Epithelial cell of esophagus (primary cell): ENCODE results near the gene WDR7.

Source experiments
- DNase-seq: peaks from one replicate; pipeline ENCODE4 v3.0.0; 2010; ENCODE audit warnings: low read depth
- H3K4me3 ChIP-seq: 2 replicates; pipeline ENCODE4 v1.5.1; 2011; ENCODE audit warnings: mild to moderate bottlenecking, low read length, control low read depth
- TF ChIP-seq, protein P1 (sequence below): IDR thresholded peaks from 2 replicates; pipeline ENCODE4 v1.5.1; 2011; ENCODE audit warnings: low read depth, mild to moderate bottlenecking, low read length, control low read depth, inconsistent platforms; ENCODE audit not compliant: insufficient read depth; ENCODE audit errors: missing control alignments

The WDR7 gene

DNA sequence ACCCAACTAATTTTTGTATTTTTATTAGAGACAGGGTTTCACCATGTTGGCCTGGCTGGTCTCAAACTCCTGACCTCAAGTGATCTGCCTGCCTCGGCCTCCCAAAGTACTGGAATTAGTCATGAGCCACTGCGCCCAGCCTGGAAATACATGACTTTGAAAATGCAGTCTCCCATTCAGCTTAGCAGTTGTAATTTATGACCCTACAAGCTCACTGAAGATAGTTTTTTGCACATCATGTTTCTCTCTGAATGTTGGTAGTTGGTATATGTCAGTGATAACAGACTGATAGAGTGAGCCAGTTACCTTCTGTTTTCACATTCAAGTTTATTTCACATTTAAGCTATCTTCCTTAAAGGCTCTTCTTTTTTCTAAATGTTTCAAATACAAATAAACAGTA, 7.1 kb downstream of the WDR7 start:
- H3K4me3 ChIP-seq, result no peak overlapping the region
- TF ChIP-seq, protein P1, sequence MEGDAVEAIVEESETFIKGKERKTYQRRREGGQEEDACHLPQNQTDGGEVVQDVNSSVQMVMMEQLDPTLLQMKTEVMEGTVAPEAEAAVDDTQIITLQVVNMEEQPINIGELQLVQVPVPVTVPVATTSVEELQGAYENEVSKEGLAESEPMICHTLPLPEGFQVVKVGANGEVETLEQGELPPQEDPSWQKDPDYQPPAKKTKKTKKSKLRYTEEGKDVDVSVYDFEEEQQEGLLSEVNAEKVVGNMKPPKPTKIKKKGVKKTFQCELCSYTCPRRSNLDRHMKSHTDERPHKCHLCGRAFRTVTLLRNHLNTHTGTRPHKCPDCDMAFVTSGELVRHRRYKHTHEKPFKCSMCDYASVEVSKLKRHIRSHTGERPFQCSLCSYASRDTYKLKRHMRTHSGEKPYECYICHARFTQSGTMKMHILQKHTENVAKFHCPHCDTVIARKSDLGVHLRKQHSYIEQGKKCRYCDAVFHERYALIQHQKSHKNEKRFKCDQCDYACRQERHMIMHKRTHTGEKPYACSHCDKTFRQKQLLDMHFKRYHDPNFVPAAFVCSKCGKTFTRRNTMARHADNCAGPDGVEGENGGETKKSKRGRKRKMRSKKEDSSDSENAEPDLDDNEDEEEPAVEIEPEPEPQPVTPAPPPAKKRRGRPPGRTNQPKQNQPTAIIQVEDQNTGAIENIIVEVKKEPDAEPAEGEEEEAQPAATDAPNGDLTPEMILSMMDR, result no peak
- DNase-seq, result no peak

DNA sequence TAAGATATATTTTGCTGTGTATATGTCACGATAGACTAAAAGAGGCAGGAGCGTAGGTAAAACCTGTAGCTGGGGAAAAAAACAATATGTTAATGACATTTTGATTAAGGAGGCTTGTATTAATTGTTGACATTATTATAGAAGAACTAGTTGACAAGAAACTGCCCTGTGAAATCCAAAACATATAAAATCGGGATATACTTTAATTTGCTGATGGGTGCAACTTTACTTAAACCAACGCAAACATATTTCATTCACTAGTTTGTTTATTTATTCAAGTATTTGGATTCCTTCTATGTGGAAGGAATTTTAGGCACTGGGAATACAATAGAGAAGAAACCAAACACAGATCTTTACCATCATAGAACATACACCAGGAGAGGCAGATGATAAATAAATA, 8.0 kb downstream of the WDR7 start:
- no peak overlapping the region for H3K4me3 ChIP-seq
- DNase-seq, result no peak
- TF ChIP-seq, protein P1, result no peak

DNA sequence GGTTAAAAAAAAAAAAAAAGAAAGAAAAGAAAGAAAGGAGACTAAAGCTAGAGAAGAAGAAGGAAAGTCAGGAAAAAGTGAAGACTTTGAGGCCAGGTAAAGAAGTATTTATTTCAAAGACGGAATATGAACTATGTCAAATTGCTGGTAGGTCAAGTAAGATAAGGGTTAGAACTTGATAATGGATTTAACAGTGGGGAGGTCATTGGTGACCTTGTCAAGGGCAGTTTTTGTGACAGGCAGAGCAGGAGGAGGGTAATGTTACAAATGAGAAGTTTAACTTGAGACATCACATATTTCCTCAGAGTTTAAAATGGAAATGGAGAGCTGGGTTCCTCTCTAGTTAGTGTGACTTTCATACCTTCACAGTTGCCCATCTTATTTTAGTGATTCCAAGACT, 9.5 kb downstream of the WDR7 start:
- TF ChIP-seq, protein P1, result no peak
- H3K4me3 ChIP-seq, result no peak overlapping the region
- no peak for DNase-seq

DNA sequence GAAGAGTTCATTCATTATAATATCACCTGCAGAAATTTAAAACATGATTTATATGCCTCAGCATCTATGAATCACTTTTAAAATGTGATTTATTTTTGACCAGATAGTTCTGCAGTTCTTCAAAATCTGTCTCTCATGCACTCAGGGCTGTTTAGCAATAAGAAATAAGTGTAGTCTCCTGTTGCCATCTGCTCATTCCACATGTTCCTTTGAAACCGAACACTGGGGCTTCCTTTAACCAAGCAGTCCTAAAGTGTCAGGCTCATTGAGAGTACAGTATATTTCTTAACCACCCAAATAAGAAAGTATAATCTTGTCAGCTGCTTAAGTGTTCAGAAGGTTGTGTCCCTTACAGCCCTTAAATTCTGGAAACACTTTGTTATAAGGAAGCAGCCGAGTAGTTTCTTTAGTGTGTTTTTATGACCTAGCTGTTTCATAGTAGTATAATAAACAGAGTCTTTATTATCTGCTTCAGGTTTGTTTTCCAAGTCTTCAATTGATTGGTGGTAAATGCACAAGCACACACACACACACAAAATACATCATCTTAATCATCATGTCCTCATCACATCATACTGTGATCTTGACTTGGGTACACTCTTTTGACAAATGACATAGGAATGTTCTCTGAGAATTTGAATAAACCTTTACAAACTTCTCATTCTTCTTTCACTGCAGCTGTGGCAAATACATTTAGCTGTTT, 10.4 kb downstream of the WDR7 start:
- TF ChIP-seq, protein P1, result no peak
- DNase-seq, result no peak
- no peak overlapping the region for H3K4me3 ChIP-seq

DNA sequence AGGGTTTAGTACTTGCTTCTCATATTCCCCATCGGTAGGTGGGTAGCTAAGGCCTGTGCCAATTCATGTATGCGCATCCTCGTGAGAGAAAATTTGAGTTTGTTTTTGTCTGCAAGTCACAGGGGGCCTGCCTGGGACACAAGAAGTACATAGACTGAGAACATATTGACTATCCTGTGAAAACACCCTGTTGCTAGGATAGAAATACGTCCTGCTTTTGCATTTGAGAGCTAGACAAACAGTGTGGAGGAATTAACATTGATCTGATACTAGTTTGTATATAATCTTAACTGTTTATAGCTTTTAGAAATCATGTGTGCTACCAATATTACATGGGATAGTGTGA, 10.9 kb downstream of the WDR7 start:
- TF ChIP-seq, protein P1, result no peak
- H3K4me3 ChIP-seq, result no peak overlapping the region
- no peak for DNase-seq

DNA sequence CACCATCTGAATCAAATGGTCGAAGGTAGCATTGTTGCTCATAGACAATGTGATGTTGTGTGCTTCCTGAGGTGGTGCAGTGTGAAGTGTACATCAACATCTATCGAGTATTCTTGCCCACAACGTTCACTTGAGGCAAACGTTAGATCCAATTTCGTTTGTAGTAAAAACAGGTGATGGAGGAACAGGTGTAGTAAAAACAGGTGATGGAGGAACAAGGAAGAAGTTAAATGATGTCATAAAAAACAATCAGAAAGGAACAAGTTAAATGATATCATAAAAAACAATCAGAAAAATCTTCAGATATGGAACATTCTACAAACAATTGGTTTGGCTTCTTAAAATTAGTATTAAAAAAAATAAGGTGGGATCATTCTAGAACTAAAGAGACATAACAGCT, 11.3 kb downstream of the WDR7 start:
- TF ChIP-seq, protein P1, result no peak
- no peak overlapping the region for H3K4me3 ChIP-seq
- DNase-seq, result no peak

DNA sequence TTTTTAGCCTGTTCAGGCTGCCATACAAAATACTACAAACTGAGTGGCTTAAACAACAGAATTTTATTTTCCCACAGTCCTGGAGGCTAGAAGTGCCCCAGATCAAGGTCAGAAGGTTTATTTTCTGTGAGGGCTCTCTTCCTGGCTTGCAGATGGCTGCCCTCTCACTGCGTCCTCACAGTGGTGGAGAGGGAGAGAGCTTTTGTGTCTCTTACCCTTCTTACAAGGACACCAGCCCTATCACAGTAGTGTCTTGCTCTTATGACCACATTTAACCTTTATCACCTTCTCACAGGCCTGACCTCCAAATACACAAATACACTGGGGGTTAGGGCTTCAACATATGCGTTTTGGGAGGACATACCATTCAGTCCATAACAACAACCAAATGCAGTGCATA, 11.7 kb downstream of the WDR7 start:
- H3K4me3 ChIP-seq, result no peak overlapping the region
- TF ChIP-seq, protein P1, result no peak
- no peak for DNase-seq
